Upper lobe of left lung (tissue), 4 donors: ENCODE data around the gene PRF1.

ENCODE experiments used
- CTCF ChIP-seq, 6 experiments: fragments of 450-650 bp in 4 of 6; fragments of 200-600 bp in 2 of 6; sonication (generic) in 2 of 6; IDR thresholded peaks; one replicate each; pipeline ENCODE4 v1.5.1; 2016 to 2019; ENCODE audit warnings: antibody characterized with exemption in 6 of 6
- EP300 ChIP-seq, 4 donors: sonication (generic); formaldehyde crosslinking; IDR thresholded peaks; one replicate each; pipeline ENCODE4 v1.5.1; 2017; ENCODE audit warnings: antibody characterized with exemption in 4 of 4, control low read depth in 2 of 4

- TF ChIP-seq CTCF (IDR thresholded peaks at IDR 0.05) (no peak), EP300 (IDR thresholded peaks at IDR 0.05) (no peak)
Measured at GRCh38 chr10:70647086-70647485, 44.5 kb upstream of the PRF1 start.
